Activated T-helper 1 cell treated with anti-CD3 and anti-CD28 coated beads, Interleukin-12 subunit alpha, Interleukin-12 subunit beta, Interleukin-2, Interleukin-4 antibody, amounts not matched to agents 30 ng/mL and 10 ng/mL and 1 ng/mL, durations not matched to agents 14 hours and 24 hours and 36 hours (primary cell): ENCODE measurements around the gene DLX5. TPM values are rescaled to one million over a fixed set of nuclear protein-coding genes. Genes with fewer than 3 reads are reported as not detected.
A peak's percentile ranks its signal among the peaks of the same experiment; 100 is the strongest.

Experiments
- DNase-seq: peaks from one replicate; pipeline ENCODE4 v3.0.0; 2021; ENCODE audit warnings: low spot score
- H3K27ac Mint-ChIP-seq: one replicate; pipeline ENCODE4 v1.8.0; 2021; ENCODE audit warnings: mild to moderate bottlenecking, mixed read lengths
- H3K27me3 Mint-ChIP-seq: one replicate; pipeline ENCODE4 v1.8.0; 2022; ENCODE audit warnings: mild to moderate bottlenecking, moderate library complexity, mixed read lengths; ENCODE audit not compliant: insufficient read depth
- H3K36me3 Mint-ChIP-seq: one replicate; pipeline ENCODE4 v1.8.0; 2021; ENCODE audit warnings: low read depth, mixed read lengths
- H3K4me1 Mint-ChIP-seq: one replicate; pipeline ENCODE4 v1.8.0; 2021; ENCODE audit warnings: low read depth, mixed read lengths
- H3K4me3 Mint-ChIP-seq: one replicate; pipeline ENCODE4 v1.8.0; 2021; ENCODE audit warnings: mild to moderate bottlenecking, moderate library complexity, mixed read lengths
- H3K9me3 Mint-ChIP-seq: one replicate; pipeline ENCODE4 v1.8.0; 2021; ENCODE audit warnings: mixed read lengths
- intact Hi-C: fragments of 100-400 bp; cut with micrococcal nuclease; formaldehyde crosslinking; loops from one replicate; pipeline ENCODE4 v1.15.1; 2024
- total RNA-seq: library from RNA; stranded (reverse); gene quantifications from 2 replicates; pipeline ENCODE4 v1.2.3, GENCODE V29; 2022

The DLX5 gene
- total RNA-seq, 1 donor from 2014 or later, result not detected

DNA sequence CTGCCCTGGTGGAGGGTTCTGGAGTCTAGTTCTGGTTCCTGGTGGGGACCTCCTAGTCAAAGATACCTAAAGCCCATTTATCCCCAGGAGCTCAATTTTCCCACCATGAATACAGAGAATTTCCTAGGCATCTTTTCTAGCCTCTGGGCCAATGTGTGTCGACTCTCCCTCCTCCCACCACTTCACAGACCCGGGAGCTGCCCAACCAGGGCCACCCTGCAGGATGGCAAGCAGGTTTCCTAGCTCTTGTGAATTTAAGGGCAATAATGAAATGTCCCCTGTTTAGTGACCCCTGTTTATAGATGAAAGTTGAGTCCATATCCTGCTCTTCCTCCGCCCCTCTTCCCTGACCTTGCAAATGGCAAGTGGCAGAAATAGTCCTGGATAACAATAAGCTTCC, 9.4 kb downstream of the DLX5 start:
- Mint-ChIP-seq H3K4me3 (no peak overlapping the region), H3K36me3 (no peaks in the 10 kb centered on the region), H3K27me3 (peaks cover 87% of the 10 kb centered on the region), H3K27ac (no peak overlapping the region), H3K4me1 (no peaks in the 10 kb centered on the region), H3K9me3 (no peaks in the 10 kb centered on the region)
- intact Hi-C loops, result no loop called here
- DNase-seq, result no peak

DNA sequence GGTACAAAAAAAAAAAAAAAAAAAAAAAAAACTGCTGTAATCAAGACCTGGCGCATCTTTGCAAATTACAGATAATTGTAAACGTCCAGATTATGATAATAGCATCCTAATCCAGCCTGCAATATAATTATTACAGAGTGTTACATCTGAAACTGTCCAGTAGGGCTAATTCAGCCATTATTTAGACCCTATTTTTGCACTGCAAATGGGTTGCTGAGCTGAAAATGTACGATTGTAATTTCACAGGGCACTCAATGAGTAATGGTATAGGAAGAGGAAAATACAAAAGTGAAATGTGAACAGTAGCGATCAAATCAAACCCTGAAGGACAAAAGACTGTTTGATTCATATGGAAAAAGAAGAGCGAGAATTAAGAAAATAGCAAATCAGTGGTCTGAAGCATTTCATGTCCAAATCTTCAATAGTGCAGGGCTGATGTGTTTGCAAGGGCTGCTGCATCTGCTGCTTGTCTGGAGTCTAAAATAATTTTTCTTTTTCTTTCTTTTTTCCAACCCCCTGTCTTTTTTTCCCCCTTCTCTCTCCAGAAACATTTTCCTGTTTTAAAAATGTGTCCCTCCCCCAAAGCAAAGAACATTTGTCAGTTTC, 10.4 kb downstream of the DLX5 start:
- no peaks in the 10 kb centered on the region for H3K4me1 Mint-ChIP-seq
- no peak overlapping the region for H3K27ac Mint-ChIP-seq
- no peaks in the 10 kb centered on the region for H3K9me3 Mint-ChIP-seq
- no peaks in the 10 kb centered on the region for H3K36me3 Mint-ChIP-seq
- H3K27me3 Mint-ChIP-seq, result peaks cover 86% of the 10 kb centered on the region
- intact Hi-C loops, result no loop called here
- H3K4me3 Mint-ChIP-seq, result no peak overlapping the region
- no peak for DNase-seq

DNA sequence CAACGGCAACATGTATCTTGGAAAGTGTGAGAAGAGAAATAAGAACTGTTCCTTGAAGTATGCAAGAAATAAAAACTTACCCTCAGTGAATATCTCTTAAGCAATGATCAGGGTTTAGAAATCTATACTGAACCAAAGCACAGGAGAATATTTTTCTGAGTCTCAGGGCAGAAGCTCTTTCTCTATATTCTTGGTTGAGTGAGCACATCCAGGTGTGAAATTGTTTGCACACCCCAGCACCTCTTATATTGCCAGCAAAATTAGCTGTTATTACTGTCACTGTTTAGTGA, 10.8 kb downstream of the DLX5 start:
- no peak for DNase-seq
- no peak overlapping the region for H3K27ac Mint-ChIP-seq
- no peaks in the 10 kb centered on the region for H3K36me3 Mint-ChIP-seq
- H3K4me3 Mint-ChIP-seq, result no peak overlapping the region
- intact Hi-C loops, result no loop called here
- H3K27me3 Mint-ChIP-seq, result peaks cover 83% of the 10 kb centered on the region
- H3K4me1 Mint-ChIP-seq, result no peaks in the 10 kb centered on the region
- no peaks in the 10 kb centered on the region for H3K9me3 Mint-ChIP-seq

DNA sequence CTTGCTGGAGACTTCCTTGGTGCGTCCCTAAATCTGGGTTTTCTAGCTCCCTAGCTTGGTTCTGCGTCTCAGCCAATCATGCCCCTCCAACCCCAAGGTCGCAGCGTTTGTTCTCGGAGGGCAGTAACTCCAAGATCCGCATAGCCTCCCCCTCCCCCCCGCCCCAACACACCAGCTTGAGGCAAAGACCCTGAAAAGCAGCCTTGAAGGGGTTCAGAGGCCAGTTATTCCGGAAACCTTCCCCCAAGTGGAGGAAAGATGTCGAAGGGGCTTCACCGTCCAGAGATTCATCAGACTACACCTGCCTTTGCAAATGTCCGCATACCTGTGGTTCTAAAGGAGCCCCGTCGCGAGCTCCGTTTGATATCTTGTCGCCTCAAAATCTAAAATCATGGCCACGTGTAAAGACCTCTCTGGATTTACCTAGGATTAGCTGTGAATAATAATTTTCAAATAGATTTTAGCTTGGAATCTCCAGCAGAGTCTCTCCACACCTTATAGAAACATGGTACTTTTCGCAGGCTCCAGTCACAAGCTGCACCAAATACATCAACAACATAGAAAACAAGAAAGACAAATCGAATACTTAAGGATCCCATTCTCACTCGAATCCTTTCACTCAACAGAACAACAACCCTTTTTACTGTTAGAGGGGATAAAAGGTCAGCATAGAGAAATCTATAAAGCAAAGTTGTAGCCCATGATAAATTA, 11.3 kb downstream of the DLX5 start:
- Mint-ChIP-seq H3K27me3 (peaks cover 85% of the 10 kb centered on the region), H3K4me1 (no peaks in the 10 kb centered on the region), H3K4me3 (no peak overlapping the region), H3K27ac (no peak overlapping the region), H3K36me3 (no peaks in the 10 kb centered on the region), H3K9me3 (no peaks in the 10 kb centered on the region)
- DNase-seq, result no peak
- intact Hi-C loops, result no loop called here

DNA sequence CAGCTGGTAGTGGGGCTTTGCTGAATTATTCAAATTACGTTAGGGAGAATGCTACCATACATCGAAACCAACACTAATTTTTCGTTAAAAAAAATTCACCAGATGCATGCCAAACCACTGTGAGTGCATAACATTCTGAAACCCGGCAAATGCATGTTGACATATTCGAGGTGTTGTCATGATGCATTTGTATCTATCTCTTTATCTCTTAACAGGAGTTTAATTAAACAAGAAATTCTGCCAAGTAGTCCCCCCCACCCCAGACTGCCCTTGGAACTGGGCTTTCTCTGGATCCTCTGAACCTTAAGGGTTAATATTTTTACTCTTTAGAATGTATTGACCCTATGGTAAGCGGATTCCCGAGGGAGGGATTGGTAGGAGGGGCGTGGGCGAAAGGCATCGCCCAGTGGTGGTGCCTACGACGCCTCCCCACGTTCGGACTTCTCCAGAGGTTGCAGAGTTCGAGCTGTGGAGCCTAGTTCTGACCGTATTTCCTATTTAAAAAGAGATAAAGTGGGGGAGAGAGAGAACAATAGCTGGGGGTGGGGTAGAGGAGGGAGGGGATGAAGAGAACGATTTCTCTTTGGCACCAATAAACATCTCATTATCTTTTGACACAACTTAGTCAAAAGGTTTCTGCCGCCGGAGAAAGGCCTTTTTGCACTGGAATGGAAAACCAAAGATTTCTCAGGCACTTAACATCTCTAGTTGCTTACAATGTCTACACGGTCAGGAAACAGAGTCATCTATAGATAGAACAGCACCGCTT, 12.1 kb downstream of the DLX5 start:
- H3K27ac Mint-ChIP-seq, result no peak overlapping the region
- H3K27me3 Mint-ChIP-seq, result peaks cover 87% of the 10 kb centered on the region
- no peaks in the 10 kb centered on the region for H3K9me3 Mint-ChIP-seq
- H3K4me1 Mint-ChIP-seq, result no peaks in the 10 kb centered on the region
- H3K36me3 Mint-ChIP-seq, result no peaks in the 10 kb centered on the region
- DNase-seq, result no peak
- intact Hi-C loops, result loop anchor here (1.0 kb wide), 1 partner anchor 8 kb away; no protein-coding TSS in a partner anchor
- H3K4me3 Mint-ChIP-seq, result no peak overlapping the region

DNA sequence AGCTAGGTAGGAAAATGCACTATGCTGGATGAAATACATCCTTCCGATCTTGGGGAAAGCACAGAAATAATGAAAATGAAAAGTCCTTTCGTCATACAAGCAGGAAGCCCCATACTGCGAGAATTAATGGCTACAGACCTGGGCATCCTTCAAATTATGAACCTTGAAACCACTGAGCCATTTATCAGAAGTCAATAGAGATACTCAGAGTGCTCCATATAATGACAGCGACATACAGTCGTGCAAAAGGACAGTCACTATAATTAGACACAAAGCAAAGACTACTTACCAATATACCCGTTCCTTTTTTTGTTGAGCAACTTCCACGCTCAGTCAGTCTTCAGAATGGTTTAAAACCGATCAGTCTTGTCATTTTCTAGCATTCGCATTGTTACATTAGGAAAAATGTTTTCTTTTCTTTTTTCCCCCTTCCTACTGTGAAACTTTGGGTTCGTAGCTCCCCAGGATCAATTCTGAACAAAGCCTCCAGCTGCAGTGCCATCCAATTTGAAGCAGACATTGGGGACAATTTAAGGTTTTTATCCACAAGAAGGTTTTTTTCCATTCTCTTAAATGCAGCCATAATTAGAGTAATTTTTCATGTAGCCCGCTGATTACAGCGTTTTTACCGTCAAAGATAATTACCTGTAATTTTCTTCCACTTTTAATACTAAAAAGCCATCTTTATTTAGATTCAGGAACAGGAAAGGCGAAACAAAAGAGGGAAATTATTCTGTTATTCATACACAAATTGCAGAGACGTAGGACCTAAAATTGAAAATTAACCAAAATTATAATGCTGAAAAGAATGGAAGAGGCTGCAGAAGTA, 12.9 kb downstream of the DLX5 start:
- Mint-ChIP-seq H3K9me3 (no peaks in the 10 kb centered on the region), H3K4me1 (no peaks in the 10 kb centered on the region), H3K27ac (no peak overlapping the region), H3K36me3 (no peaks in the 10 kb centered on the region), H3K4me3 (no peak overlapping the region), H3K27me3 (peaks cover 84% of the 10 kb centered on the region)
- intact Hi-C loops, result loop anchor here (1.0 kb wide), 1 partner anchor 7 kb away; no protein-coding TSS in a partner anchor
- DNase-seq, result no peak

DNA sequence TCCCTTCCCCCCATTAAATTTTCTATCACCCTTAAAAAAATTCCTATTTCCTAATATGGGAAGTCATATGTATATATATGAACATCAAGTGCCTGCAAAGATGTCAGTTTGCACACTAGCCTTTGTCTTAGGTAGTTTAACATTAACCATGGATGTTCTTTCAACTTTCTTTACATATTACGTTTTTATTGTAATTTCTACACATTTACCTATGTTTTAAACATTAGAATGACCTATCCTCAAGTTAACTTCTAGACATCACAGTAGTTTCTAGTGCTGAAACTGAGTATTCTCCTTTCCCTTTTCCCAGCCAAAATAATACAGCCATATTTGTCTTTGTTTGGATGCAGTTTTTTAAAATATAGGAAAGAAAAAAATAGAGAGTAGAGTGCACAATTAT, 13.5 kb downstream of the DLX5 start:
- Mint-ChIP-seq H3K27ac (no peak overlapping the region), H3K27me3 (peaks cover 83% of the 10 kb centered on the region), H3K4me3 (no peak overlapping the region), H3K4me1 (no peaks in the 10 kb centered on the region), H3K36me3 (no peaks in the 10 kb centered on the region), H3K9me3 (no peaks in the 10 kb centered on the region)
- no peak for DNase-seq
- intact Hi-C loops, result no loop called here

DNA sequence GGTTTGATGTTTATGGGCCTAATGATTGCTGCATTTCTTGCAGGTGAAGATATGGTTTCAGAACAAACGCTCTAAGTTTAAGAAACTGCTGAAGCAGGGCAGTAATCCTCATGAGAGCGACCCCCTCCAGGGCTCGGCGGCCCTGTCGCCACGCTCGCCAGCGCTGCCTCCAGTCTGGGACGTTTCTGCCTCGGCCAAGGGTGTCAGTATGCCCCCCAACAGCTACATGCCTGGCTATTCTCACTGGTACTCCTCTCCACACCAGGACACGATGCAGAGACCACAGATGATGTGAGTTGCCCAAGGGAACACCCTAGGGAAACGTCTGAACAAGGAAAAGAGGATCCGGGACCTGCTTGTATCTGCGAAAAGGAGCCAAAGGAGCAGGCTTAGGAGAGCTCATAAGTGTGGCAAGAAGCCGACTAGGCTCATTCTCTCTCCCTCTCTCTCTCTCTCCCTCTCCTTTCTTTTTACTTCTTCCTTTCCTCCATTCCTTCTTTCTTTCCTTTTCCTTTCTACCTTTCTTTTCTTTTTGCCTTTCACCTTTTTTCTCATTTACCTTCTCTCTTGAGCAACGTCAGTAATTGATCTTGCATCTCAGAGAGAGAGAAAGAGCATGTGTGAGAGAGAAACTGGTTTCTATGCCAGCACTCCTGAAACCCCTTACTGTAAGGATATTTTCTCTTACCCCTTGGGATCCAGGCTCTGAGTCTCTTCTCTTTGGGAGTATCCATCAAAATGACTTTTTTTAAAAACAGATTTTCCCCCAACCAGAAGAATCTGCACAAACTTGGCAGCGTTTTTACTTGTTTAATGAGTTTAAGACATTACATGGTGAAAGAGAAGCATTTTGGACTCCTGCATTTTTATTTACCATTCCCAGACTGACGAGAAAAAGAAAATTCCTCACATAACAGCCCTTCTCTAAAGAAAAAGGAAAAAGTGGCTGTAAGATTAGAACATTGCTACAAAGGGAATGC, 14.6 kb downstream of the DLX5 start:
- Mint-ChIP-seq H3K36me3 (no peaks in the 10 kb centered on the region), H3K4me3 (no peak overlapping the region), H3K9me3 (no peaks in the 10 kb centered on the region), H3K27ac (no peak overlapping the region), H3K27me3 (peaks cover 80% of the 10 kb centered on the region), H3K4me1 (no peaks in the 10 kb centered on the region)
- intact Hi-C loops, result no loop called here
- no peak for DNase-seq

DNA sequence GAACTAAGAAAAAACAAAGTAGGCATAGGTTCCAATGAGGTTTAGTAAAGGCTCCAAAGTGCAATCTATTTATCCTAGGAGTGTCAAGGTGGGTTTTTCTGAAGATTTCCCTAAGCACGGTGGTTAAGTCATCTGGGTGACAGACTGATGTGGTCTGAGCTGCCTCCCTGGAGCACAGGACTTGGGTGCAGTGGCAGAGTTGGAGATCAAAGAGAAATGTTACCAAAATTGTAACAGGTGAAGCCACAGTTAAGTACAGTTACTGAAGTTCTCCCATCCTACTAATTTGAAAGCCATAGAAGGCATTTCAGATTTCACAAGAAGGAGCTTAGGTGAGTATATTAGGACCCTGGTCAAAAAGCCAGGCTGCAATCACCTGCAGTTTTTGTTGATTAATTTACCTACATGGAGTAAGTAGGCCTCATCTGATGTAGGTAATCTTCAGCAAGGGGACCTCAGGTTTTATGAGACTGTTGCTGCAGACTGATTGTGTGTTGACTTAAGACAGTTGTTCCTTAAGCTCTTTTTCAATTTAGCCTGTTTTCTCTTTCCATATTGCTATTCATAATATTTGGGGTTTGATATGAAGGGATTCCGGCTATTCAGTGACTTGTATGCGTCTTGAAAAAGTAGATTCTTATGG, 16.2 kb downstream of the DLX5 start:
- DNase-seq, result no peak
- H3K36me3 Mint-ChIP-seq, result peaks cover 2% of the 10 kb centered on the region
- H3K9me3 Mint-ChIP-seq, result no peaks in the 10 kb centered on the region
- H3K4me1 Mint-ChIP-seq, result no peaks in the 10 kb centered on the region
- H3K27ac Mint-ChIP-seq, result no peak overlapping the region
- H3K27me3 Mint-ChIP-seq, result peaks cover 78% of the 10 kb centered on the region
- no peak overlapping the region for H3K4me3 Mint-ChIP-seq
- intact Hi-C loops, result no loop called here

DNA sequence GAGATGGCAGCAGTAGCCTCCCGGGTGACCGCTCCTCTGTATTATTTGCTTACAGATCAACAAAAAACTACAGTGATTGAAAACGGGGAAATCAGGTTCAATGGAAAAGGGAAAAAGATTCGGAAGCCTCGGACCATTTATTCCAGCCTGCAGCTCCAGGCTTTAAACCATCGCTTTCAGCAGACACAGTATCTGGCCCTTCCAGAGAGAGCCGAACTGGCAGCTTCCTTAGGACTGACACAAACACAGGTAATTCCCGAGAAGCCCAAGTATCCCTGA, 17.1 kb downstream of the DLX5 start:
- Mint-ChIP-seq H3K36me3 (peaks cover 2% of the 10 kb centered on the region), H3K27ac (no peak overlapping the region), H3K4me3 (no peak overlapping the region), H3K4me1 (no peaks in the 10 kb centered on the region), H3K27me3 (peaks cover 78% of the 10 kb centered on the region), H3K9me3 (no peaks in the 10 kb centered on the region)
- DNase-seq, result no peak
- intact Hi-C loops, result no loop called here

DNA sequence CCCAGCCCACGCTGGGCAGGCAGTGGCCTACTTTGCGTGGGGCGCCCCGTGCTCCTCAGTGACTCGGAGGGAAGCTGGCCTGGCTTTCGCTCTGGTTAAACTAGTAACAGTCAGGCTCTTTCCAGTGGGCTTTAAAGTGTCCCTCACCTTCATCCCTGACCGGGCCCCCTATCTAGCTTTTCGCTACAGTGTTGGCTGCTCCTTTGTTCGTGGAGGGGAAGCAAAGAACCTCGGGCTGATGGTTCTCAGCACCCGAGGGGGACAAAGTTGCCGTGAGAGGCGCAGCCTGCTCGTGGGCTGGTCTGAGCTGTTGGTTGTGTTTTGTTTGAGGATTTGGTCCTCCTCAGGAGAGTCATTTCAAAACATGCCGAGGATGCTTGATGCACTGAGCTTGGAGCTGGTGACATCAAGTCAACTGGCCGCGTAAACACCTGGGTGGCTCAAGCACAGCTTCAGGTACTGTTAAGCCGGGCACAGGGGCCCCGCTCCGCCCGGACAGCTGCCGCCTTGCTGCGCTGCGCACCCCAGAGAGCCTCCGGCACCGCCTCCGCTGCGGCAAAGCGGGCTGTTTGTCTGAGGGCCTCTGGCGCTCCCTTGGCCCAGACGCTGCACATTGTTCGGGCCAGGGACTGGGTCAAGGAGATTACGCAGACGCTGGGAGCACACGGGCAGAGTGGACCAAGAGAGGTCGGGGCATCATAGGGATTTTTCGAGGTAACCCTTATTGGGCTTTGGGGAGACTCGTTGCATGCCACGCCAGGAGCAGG, 17.6 kb downstream of the DLX5 start:
- peaks cover 2% of the 10 kb centered on the region for H3K36me3 Mint-ChIP-seq
- no peaks in the 10 kb centered on the region for H3K9me3 Mint-ChIP-seq
- H3K4me3 Mint-ChIP-seq, result peak overlapping the region; percentile 56

More for the DNA sequence above, 17.6 kb downstream of the DLX5 start:
- peaks cover 79% of the 10 kb centered on the region for H3K27me3 Mint-ChIP-seq
- intact Hi-C loops, result no loop called here
- no peaks in the 10 kb centered on the region for H3K4me1 Mint-ChIP-seq
- no peak overlapping the region for H3K27ac Mint-ChIP-seq
- no peak for DNase-seq
